Stimulated activated CD8-positive, alpha-beta memory T cell treated with anti-CD3 and anti-CD28 coated beads, Interleukin-15, amount 100 ng/mL, for 1 hour (primary cell): Measurements from ENCODE around the gene PLPP3.

Experiments used
- DNase-seq: peaks from one replicate; pipeline ENCODE4 v3.0.0-alpha.2; 2020; ENCODE audit warnings: low read depth

Gene PLPP3

GRCh38 chr1:56459260-56459659 is 120.1 kb downstream of the PLPP3 start:
- DNase-seq: no peak

GRCh38 chr1:56457756-56458375 is 121.5 kb downstream of the PLPP3 start:
- no peak for DNase-seq

- no peak for DNase-seq
Observed at GRCh38 chr1:56456435-56457101, 122.8 kb downstream of the PLPP3 start.

- DNase-seq: no peak
Observed at GRCh38 chr1:56453417-56454078, 125.8 kb downstream of the PLPP3 start.

- DNase-seq: no peak
Observed at GRCh38 chr1:56453016-56453415, 126.3 kb downstream of the PLPP3 start.

GRCh38 chr1:56452027-56453011 is 127.0 kb downstream of the PLPP3 start:
- DNase-seq: no peak

- no peak for DNase-seq
Observed at GRCh38 chr1:56451491-56451890, 127.9 kb downstream of the PLPP3 start.

- no peak for DNase-seq
Observed at GRCh38 chr1:56450004-56450666, 129.2 kb downstream of the PLPP3 start.

- no peak for DNase-seq
Observed at GRCh38 chr1:56448529-56449300, 130.6 kb downstream of the PLPP3 start.

GRCh38 chr1:56447823-56448222 is 131.5 kb downstream of the PLPP3 start:
- no peak for DNase-seq

- no peak for DNase-seq
Observed at GRCh38 chr1:56446531-56447098, 132.7 kb downstream of the PLPP3 start.

- no peak for DNase-seq
Observed at GRCh38 chr1:56444960-56445646, 134.3 kb downstream of the PLPP3 start.
